Neural progenitor cell (in vitro differentiated cells): ENCODE results near the gene TBL1X. TPM values are rescaled to one million over a fixed set of nuclear protein-coding genes. Genes with fewer than 3 reads are reported as not detected.

Experiments used
- DNase-seq: peaks from one replicate; pipeline ENCODE4 v3.0.0-alpha.2; 2016; ENCODE audit warnings: low spot score
- H2AFZ ChIP-seq: fragments of 200-600 bp; sonication (generic); replicated peaks from 2 replicates; pipeline ENCODE4 v1.6.1; 2016; ENCODE audit warnings: antibody characterized with exemption
- H3F3A ChIP-seq: fragments of 200-600 bp; sonication (generic); 2 replicates; pipeline ENCODE4 v1.6.1; 2016; ENCODE audit warnings: antibody characterized with exemption, low read depth
- H3K27ac ChIP-seq: fragments of 200-600 bp; sonication (generic); 2 replicates; pipeline ENCODE4 v1.5.1; 2016; ENCODE audit warnings: mild to moderate bottlenecking
- H3K27me3 ChIP-seq: fragments of 200-600 bp; sonication (generic); 2 replicates; pipeline ENCODE4 v1.6.1; 2016; ENCODE audit warnings: mild to moderate bottlenecking, moderate library complexity
- H3K36me3 ChIP-seq: fragments of 200-600 bp; sonication (generic); 2 replicates; pipeline ENCODE4 v1.5.1; 2016
- H3K4me1 ChIP-seq: fragments of 200-600 bp; sonication (generic); 2 replicates; pipeline ENCODE4 v1.6.1; 2016; ENCODE audit warnings: mixed run types
- H3K4me2 ChIP-seq: fragments of 200-600 bp; sonication (generic); 2 replicates; pipeline ENCODE4 v1.6.1; 2016
- H3K4me3 ChIP-seq: fragments of 200-600 bp; sonication (generic); 2 replicates; pipeline ENCODE4 v1.5.1; 2016
- H3K79me2 ChIP-seq: fragments of 200-600 bp; sonication (generic); 2 replicates; pipeline ENCODE4 v1.6.1; 2016; ENCODE audit warnings: low read depth
- H3K9ac ChIP-seq: fragments of 200-600 bp; sonication (generic); 2 replicates; pipeline ENCODE4 v1.6.1; 2016
- H3K9me3 ChIP-seq: fragments of 200-600 bp; sonication (generic); 2 replicates; pipeline ENCODE4 v1.5.1; 2016; ENCODE audit warnings: low read depth
- H4K20me1 ChIP-seq: fragments of 200-600 bp; sonication (generic); 2 replicates; pipeline ENCODE4 v1.6.1; 2016; ENCODE audit warnings: low read depth
- H3K27ac Mint-ChIP-seq: 3 replicates; pipeline ENCODE4 v1.8.0; 2021; ENCODE audit warnings: mixed read lengths
- H3K27me3 Mint-ChIP-seq: 2 replicates; pipeline ENCODE4 v1.8.0; 2022; ENCODE audit warnings: low read depth, mild to moderate bottlenecking, inconsistent platforms, moderate library complexity, mixed read lengths; ENCODE audit not compliant: insufficient read depth
- H3K36me3 Mint-ChIP-seq: 3 replicates; pipeline ENCODE4 v1.8.0; 2021; ENCODE audit warnings: mixed read lengths
- H3K4me1 Mint-ChIP-seq: 3 replicates; pipeline ENCODE4 v1.8.0; 2021; ENCODE audit warnings: mixed read lengths
- H3K4me3 Mint-ChIP-seq: 3 replicates; pipeline ENCODE4 v1.8.0; 2021; ENCODE audit warnings: mild to moderate bottlenecking, moderate library complexity, mixed read lengths
- H3K9me3 Mint-ChIP-seq: 3 replicates; pipeline ENCODE4 v1.8.0; 2020; ENCODE audit warnings: mixed read lengths
- CTCF ChIP-seq: fragments of 200-600 bp; sonication (generic); IDR thresholded peaks from 2 replicates; pipeline ENCODE4 v1.5.1; 2017; ENCODE audit warnings: antibody characterized with exemption, mild to moderate bottlenecking
- EZH2 ChIP-seq: fragments of 200-600 bp; sonication (generic); IDR thresholded peaks from 2 replicates; pipeline ENCODE4 v1.6.1; 2017; ENCODE audit warnings: antibody characterized with exemption, mild to moderate bottlenecking, moderate library complexity
- EZH2phosphoT487 ChIP-seq: fragments of 200-600 bp; sonication (generic); IDR thresholded peaks from 2 replicates; pipeline ENCODE4 v1.6.1; 2017; ENCODE audit warnings: antibody characterized with exemption
- total RNA-seq: library from RNA; depleted of rRNA; stranded (reverse); fragments of >200 nt; gene quantifications from 2 replicates; pipeline ENCODE4 v1.2.3, GENCODE V29; 2015; ENCODE audit warnings: low replicate concordance

The TBL1X gene
- total RNA-seq, 1 donor from 2014 or later: 35.7 TPM

GRCh38 chrX:9788911-9789310 lies 324.1 kb downstream of the TBL1X start:
- Histone ChIP-seq H3K27ac (peak overlapping the region; percentile 30), H3K9ac (no peak overlapping the region), H3K4me3 (peak overlapping the region; percentile 14), H3K27me3 (no peaks in the 10 kb centered on the region), H3K9me3 (no peaks in the 10 kb centered on the region), H4K20me1 (peaks cover 16% of the 10 kb centered on the region), H3K4me1 (peaks cover 19% of the 10 kb centered on the region), H2AFZ (no peak overlapping the region), H3K79me2 (peaks cover 83% of the 10 kb centered on the region), H3K36me3 (no peaks in the 10 kb centered on the region), H3K4me2 (peak overlapping the region; percentile 60), H3F3A (no peaks in the 10 kb centered on the region)
- Mint-ChIP-seq H3K4me3 (peak overlapping the region; percentile 98), H3K36me3 (no peaks in the 10 kb centered on the region), H3K27me3 (peaks cover 11% of the 10 kb centered on the region), H3K4me1 (peaks cover 32% of the 10 kb centered on the region), H3K27ac (peak overlapping the region; percentile 69), H3K9me3 (peaks cover 16% of the 10 kb centered on the region)
- no peak for DNase-seq
- TF ChIP-seq EZH2: no peak
- no peak for TF ChIP-seq EZH2phosphoT487
- TF ChIP-seq CTCF: no peak

GRCh38 chrX:9789555-9789954 lies 324.7 kb downstream of the TBL1X start:
- peak overlapping the region; percentile 98 for H3K4me3 Mint-ChIP-seq
- Histone ChIP-seq H3K4me2 (peak overlapping the region; percentile 60), H3K79me2 (peaks cover 85% of the 10 kb centered on the region), H3K27me3 (no peaks in the 10 kb centered on the region), H4K20me1 (peaks cover 16% of the 10 kb centered on the region), H3K4me1 (peaks cover 19% of the 10 kb centered on the region), H2AFZ (no peak overlapping the region), H3K9ac (no peak overlapping the region), H3K9me3 (no peaks in the 10 kb centered on the region), H3K27ac (peak overlapping the region; percentile 50), H3K36me3 (no peaks in the 10 kb centered on the region), H3K4me3 (peak overlapping the region; percentile 14), H3F3A (no peaks in the 10 kb centered on the region)
- TF ChIP-seq CTCF (no peak), EZH2 (no peak), EZH2phosphoT487 (no peak)
- peaks cover 17% of the 10 kb centered on the region for H3K9me3 Mint-ChIP-seq
- H3K4me1 Mint-ChIP-seq: peaks cover 32% of the 10 kb centered on the region
- H3K36me3 Mint-ChIP-seq: peaks cover under 1% of the 10 kb centered on the region
- H3K27me3 Mint-ChIP-seq: peaks cover 11% of the 10 kb centered on the region
- peak; percentile 76 for DNase-seq
- peak overlapping the region; percentile 69 for H3K27ac Mint-ChIP-seq
